Epithelial cell of proximal tubule (primary cell): ENCODE measurements around the gene QRICH2. TPM values are rescaled to one million over a fixed set of nuclear protein-coding genes. Genes with fewer than 3 reads are reported as not detected.

Experiments used
- DNase-seq: peaks from one replicate; pipeline ENCODE4 v3.0.0-alpha.2; 2011; ENCODE audit warnings: low read depth
- H3K4me3 ChIP-seq: 2 replicates; pipeline ENCODE4 v1.5.1; 2011; ENCODE audit warnings: low read depth, mild to moderate bottlenecking, low read length
- total RNA-seq: library from RNA; depleted of rRNA; stranded (reverse); fragments of >200 nt; gene quantifications from 2 replicates; pipeline ENCODE4 v1.2.3, GENCODE V29; 2015
- TF ChIP-seq, protein P1 (sequence below): conservative IDR thresholded peaks from 2 replicates; pipeline ENCODE4 v1.5.1; 2012; ENCODE audit warnings: low read depth, mild to moderate bottlenecking, low read length

QRICH2 gene
- total RNA-seq, 1 donor from 2014 or later = 0.69 TPM

DNA sequence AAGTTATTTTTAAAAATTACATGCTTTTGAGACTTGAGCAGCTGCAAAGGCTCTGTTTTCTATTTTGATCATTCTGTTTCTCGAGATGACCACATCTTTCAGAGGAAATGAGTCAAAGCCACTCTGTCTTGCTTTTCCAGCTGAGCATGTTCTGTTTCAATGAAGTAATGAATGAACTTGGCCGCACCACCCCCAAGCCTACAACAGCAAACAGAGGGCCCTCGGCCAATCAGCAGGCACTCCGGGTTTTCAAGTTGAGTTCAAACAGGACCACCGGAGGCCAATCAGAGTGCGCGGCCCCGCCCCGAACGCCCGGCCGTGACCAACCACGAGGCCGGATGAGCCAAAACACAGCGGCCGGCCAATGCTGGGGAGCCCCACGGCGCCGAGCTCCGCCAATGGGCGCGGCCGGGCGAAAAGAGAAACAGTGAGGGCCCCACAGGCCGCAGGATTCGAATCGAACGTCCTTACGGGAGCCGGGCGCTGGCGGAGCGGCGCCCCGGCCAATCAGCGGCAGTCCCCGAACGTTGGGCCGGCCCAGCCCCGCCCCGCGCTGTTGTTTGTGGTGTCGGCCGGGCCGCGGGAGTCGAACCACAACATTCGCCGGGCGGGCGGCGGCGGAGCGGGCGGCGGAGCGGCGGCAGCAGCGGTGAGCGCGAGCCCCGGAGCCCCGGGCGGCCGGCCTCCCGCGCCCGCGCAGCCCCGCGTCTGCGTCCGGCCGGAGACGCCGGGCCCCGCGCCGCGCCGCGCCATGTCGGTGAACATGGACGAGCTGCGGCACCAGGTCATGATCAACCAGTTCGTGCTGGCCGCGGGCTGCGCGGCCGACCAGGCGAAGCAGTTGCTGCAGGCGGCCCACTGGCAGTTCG, 43.1 kb downstream of the QRICH2 start, which contains the start of gene UBALD2:
Gene UBALD2 (plus strand): TSS at position 594 of the 869 bp plus-strand sequence. CDS start 158 bp downstream, at position 752.
- peak; percentile 96 for DNase-seq
- peak within 1 kb of the TSS; percentile 86 for H3K4me3 ChIP-seq
- TF ChIP-seq, protein P1, sequence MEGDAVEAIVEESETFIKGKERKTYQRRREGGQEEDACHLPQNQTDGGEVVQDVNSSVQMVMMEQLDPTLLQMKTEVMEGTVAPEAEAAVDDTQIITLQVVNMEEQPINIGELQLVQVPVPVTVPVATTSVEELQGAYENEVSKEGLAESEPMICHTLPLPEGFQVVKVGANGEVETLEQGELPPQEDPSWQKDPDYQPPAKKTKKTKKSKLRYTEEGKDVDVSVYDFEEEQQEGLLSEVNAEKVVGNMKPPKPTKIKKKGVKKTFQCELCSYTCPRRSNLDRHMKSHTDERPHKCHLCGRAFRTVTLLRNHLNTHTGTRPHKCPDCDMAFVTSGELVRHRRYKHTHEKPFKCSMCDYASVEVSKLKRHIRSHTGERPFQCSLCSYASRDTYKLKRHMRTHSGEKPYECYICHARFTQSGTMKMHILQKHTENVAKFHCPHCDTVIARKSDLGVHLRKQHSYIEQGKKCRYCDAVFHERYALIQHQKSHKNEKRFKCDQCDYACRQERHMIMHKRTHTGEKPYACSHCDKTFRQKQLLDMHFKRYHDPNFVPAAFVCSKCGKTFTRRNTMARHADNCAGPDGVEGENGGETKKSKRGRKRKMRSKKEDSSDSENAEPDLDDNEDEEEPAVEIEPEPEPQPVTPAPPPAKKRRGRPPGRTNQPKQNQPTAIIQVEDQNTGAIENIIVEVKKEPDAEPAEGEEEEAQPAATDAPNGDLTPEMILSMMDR = no peak

DNA sequence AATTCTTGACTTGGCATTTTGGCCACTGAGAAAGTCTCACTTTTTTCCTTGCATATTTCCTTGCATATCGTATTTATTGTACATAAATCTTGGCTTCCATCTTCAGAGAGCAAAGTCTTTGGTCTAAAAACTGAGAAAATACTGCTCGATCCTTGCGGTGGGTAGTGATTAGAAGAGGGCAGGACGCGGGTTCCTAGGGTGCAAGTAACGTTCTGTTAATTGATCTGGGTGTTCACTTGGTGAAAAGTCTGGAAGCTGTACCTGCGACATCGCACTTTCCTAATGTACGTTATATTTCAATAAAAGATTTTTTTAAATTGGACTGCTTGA, 43.7 kb downstream of the QRICH2 start:
- no peak overlapping the region for H3K4me3 ChIP-seq

DNA sequence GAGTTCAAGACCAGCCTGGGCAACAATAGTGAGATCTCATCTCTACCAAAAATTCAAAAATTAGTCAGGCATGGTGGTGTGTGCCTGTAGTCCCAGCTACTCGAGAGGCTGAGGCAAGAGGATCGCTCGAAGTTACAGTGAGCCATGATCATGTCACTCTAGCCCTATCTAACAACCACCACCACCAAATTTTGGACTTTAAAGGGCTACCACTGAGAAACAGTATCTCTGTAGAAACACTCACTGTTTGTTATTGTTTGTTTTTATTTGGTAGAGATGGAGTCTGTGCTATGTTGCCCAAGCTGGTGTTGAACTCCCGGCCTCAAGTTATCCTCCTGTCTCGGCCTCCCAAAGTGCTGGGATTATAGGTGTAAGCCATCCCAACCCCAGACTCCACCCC, 44.2 kb downstream of the QRICH2 start:
- H3K4me3 ChIP-seq = no peak overlapping the region
- TF ChIP-seq, protein P1 = no peak

More for the DNA sequence above, 43.7 kb downstream of the QRICH2 start:
- DNase-seq = no peak
- TF ChIP-seq, protein P1 = no peak

DNA sequence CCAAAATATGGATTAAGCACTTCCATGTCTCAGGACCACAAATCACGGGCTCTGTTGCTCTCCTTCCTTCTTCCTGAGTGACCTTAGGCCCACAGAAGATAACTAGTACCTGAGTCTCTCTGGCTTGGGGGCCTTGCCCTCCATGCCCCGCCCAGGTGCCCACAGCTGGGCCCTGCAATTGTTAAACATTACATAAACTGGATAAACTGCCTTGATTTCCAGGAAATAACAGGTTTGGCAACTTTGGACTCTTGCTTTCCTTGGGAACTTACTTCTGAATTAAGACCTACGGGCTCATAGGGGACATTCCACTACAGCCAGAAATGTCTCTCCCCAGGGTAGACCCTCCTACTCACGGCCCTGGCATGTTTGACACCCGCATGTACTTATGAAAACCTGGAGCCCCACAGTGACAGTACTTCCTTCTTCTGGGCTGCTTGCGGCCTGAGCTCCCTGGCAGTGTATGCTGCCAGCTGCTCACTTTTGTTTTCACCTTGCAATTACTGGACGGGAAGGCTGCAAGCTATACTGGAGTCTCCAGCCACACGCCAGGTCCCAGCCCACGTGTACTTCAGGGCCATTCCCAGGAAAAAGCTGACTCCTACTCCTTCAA, 45.2 kb downstream of the QRICH2 start:
- TF ChIP-seq, protein P1 = no peak
- no peak overlapping the region for H3K4me3 ChIP-seq
- DNase-seq = no peak

More for the DNA sequence above, 44.2 kb downstream of the QRICH2 start:
- no peak for DNase-seq

DNA sequence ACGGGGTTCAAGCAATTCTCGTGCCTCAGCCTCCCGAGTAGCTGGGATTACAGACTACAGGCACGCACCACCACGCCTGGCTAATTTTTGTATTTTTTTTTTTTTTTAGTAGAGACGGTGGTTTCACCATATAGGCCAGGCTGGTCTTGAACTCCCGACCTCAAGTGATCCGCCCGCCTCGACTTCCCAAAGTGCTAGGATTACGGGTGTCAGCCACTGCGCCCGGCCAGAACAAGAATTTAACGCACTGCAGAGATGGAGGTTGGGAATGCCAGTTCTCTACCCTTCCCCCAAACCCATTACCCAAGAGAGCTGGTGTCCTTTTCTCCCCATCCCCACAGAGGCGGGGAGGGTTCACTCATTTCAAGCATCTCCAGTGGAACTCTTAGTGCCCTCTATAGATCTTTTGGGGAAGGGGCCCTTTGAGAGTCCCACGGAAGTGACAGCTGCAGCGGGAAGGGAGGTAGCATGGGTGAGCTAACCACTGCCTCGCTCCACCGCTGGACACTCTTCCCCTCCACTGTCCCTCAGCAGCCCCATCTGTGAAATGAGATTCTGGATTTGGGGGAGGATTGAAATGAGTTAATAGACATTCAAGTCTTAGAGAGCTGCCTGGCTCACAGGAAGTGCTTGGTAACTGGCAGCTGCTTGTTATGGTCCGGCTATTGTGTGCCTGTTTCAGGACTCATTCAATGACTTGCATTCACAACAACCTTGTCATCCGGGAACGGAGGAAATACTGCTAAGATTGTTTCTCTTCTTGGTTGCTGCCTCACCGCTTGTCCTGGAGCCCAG, 46.5 kb downstream of the QRICH2 start:
- H3K4me3 ChIP-seq = no peak overlapping the region
- no peak for DNase-seq
- TF ChIP-seq, protein P1 = no peak

DNA sequence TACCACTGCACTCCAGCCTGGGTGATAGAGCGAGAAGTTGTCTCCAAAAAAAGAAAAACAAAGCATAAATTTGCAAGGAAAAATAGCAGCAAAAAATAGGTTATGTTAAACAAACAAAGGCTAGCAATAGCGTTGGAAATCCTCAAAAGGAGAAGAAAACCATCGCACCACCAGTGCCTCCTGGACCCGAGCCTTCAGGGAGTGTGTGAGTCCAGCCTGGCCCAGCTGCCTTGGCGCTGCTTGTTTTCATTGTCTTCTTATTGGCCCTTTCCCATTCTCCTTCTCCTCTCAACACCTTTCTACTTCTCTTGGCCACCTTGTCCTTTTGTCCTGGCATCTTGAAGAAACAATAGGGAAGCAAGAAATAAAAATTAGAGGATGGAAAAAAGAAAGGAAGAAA, 47.4 kb downstream of the QRICH2 start:
- no peak for DNase-seq
- TF ChIP-seq, protein P1 = no peak
- no peak overlapping the region for H3K4me3 ChIP-seq
